ENCODE results near the gene DEFB132.

DNA sequence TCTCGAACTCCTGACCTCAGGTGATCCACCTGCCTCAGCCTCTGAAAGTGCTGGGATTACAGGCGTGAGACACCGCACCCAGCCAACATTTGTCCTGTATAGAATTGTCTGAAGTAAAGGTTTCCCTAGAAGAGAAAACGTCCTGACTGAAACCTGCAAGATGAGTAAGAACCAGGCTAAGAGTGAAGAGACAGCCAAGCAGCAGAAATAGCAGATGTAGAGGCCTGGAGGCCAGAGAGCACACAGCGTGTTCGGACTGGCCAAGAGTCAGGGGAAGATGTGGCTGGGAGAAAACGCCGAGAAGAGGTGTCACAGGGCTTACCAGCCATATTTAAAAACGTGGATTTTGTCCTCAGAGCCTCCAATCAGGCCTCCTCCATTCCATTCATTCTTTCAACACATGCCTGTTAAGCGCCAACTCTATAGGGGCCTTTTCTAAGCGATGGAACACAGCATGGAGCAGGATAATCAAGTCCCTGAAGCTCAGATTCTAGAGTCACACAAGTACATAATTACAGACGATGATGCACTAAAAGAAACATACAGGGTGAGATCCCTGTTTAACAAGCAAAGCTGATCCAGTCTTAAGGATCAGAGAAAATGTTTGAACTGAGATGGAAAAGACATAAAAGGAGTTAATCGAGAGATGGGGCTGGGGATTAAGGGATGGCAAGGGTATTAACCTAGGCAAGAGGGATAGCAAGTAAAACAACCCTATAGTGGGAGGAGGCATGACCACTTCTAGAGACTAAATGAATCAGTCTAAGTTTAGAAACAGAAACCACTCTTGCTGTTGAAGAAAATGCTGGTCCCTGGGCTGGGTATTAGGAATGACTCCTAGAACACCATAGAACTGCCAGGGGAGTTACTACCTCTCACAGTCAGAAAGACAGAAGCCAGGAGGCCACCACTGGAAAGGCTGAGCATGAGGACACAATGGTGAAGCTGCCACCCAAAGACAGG lies 44.6 kb downstream of the DEFB132 start:
- TF ChIP-seq POLR2A (IDR thresholded peaks at IDR 0.05; ENCODE audit: low read length): no peak
- no peak for TF ChIP-seq GATA1 (IDR thresholded peaks at IDR 0.05; ENCODE audit: low read depth, low read length)
